OCI-M1 (cell line): ENCODE measurements around the gene PLK2.

Source experiments
- DNase-seq: peaks from one replicate; lab custom pipeline; 2025; lab: John Stamatoyannopoulos, UW

PLK2 gene

GRCh38 chr5:58477760-58478376 lies 18.0 kb upstream of the PLK2 start:
- DNase-seq: peak; percentile 54

- no peak for DNase-seq
Measured at GRCh38 chr5:58475404-58475803, 15.5 kb upstream of the PLK2 start.

- no peak for DNase-seq
Measured at GRCh38 chr5:58469896-58470295, 10.0 kb upstream of the PLK2 start.

- DNase-seq: peak; percentile 64
Measured at GRCh38 chr5:58466939-58467338, 7.1 kb upstream of the PLK2 start.

DNA sequence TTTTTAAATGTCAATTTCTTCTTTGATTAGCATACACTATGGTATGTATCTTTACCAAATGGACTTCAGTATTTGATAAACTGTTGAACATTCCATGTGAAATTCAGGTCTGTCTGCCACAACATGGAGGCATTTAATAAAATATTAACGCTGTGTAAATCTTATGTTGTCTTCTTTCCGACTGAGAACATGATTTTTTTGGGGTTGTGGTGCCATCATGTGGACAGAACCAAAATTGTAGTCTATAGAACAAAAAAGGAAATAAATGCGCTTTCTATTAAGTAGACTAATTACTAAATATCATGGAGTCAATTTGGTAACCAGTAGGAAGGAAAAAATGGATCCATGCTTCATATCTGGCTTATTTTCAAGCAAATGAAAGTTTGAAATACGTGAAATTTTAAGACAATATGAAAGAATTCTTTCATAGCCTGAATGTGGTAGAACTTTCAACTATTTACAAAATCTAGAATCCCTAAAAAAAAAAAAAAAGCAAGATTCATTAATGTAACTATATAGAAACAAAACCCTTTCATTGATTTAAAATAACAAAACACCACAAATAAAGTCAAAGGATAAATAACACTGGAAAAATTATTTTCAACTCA lies 2.8 kb upstream of the PLK2 start:
- DNase-seq: peak; percentile 69

DNA sequence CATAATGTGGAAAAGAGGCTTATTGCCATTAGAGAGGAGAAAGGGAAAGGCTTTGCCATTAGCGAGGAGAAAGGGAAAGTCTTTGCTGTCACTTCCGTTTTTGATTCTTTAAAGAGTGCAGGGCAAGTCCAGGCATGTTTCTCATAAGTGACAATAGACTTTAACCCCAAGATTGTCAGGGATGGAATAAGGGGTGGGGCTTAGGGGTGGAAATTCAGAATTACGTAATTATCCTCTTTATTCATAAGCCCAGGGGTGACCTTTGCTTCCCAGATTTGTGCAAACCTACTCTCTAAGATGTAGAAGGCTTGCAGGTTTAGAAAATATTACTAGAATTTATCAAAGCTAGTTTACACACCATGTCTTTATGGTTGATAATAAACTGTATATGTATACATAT lies 2.3 kb upstream of the PLK2 start:
- DNase-seq: peak; percentile 44

DNA sequence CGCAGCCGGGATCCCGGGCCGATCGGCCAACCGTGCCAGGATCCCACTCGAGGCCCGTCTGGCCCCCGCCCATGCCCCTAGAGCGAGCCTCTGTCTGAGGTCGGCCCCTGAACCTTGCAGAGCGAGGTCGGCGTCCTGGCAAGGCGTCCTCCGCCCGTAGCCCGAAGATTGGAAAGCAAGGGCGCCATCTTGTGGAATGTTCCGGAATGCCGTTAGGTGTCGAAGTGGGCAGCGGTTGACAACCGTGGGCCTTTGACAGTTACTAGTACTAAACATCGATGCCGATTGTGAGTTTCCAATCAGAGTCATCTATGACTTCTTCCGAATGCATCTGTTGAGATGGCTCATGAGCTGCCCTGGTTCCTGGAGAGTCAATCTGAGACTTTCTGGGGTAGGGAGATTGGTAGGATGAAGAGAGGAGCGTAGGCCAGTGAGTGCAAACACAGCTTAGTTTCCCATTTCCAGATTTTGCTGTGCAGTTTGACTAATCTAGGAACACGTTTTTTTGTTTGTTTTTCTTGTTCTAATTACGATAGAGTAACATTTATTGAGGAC lies 923 bp upstream of the PLK2 start:
- DNase-seq: peak; percentile 95

DNA sequence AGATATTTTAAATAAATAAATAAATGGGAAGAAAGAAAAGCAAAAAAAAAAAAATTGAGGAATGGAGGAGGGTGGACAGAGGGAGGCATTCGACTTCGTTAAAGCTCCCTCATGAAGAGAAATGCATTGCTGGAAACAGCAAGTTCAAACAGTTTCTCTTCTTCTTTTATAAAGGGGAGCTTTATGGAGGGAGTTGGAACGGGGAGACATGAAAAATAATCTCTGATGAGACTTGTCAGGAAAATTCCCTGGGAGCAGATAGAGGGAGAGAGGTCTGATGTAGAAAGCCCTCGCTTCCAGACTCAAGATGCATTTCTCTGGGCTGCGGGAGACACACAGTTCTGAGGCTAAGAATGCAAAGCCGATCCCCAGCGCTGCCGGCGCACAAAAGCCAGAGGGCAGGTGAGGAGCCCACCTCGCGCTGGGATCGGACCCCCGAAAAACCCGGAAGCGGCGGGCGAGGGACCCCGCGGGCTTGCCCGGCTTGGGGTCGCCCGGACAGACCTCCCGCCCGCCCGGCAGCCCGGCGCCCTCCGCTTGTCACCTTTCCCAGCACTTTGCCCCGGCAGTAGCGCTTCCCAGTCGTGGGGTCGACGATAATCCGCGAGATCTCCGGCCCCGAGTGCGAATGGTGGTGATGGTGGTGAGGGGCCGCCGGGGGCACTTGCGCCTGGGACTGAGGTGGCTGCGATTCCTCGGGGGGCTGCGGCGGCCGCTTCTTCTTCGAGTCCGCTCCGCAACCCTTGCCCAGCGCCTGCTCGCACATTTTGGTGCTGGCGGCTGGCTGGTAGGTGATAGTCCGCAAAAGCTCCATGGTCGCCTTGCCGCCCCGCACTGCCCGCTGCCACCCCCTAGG lies 512 bp downstream of the PLK2 start:
- DNase-seq: peak; percentile 30

GRCh38 chr5:58458743-58459145 lies 1.1 kb downstream of the PLK2 start:
- no peak for DNase-seq

GRCh38 chr5:58458141-58458742 lies 1.6 kb downstream of the PLK2 start:
- peak; percentile 5 for DNase-seq

DNA sequence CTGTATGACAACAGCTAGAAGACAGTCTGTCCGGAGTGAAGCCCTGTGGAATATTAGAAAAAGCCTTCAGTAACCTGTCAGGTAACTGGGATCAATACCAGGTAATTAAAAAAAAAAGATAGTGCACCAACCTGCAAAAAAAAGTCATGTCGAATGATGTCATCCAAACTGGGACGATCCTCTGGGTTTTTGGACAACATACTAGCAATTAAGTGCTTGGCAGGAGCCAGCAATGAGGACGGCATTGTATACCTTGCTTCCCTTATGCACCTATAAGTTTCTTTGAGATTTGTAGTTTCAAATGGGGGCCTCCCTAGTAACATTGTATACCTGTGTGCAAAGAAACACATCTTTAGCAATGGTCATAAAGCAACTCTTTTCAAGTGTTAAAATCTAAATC lies 2.8 kb downstream of the PLK2 start:
- no peak for DNase-seq

DNA sequence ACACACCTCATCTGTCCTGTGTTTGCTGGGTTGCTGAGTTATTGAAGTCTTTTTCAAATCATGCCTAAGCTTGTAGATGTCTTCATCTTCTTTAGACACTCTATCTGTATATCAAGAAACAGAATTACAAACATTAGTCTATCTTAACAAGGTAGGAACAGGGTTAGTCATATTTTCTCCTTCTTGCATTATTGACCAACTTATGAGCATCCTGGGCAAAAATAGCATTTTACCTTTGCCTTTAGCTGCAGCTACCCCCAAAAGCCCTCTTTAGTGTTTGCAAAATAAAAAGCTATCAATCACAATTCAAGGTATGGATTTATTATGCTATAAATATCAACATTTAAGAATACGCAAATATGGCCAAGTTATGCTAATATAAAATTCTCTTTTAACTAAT lies 3.4 kb downstream of the PLK2 start:
- no peak for DNase-seq

- DNase-seq: no peak
Measured at GRCh38 chr5:58456026-58456425, 3.9 kb downstream of the PLK2 start.

DNA sequence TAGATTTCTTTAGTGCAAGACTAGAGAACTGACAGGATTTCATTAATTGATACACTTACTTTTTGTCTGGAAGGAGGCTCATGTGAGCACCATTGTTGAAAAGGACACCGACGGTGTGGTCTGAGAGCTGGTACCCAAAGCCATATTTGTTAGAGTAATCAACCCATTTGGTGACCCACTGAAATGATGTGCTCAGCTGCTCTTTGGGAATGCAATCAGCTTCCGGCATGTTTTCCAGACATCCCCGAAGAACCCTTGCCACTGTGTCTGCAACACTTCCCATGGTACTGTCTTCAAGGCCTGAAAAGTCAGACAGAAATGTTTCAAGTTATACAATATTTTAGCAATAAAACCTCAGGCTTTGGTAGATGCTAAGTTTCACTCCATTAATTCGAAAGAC lies 4.4 kb downstream of the PLK2 start:
- no peak for DNase-seq

DNA sequence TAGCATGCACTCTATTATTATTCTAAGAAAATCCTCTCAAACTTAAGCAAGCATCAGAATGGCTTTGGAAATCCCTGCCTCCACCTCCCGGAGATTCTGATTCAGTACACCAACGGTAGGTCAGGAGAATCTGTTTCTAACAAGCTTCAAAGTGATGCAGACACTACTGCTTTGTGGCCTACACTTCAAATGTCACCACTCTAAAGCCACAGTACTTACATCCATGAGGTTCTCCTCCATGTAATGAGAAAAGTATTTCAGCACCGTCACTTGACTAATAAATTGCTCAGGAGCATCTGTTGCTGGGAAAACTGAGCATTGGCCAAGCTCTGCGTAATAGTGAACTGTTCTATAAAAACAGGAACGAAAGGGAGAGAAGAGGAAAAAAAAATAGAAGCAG lies 4.8 kb downstream of the PLK2 start:
- DNase-seq: no peak

GRCh38 chr5:58454025-58454424 lies 5.9 kb downstream of the PLK2 start:
- DNase-seq: no peak

DNA sequence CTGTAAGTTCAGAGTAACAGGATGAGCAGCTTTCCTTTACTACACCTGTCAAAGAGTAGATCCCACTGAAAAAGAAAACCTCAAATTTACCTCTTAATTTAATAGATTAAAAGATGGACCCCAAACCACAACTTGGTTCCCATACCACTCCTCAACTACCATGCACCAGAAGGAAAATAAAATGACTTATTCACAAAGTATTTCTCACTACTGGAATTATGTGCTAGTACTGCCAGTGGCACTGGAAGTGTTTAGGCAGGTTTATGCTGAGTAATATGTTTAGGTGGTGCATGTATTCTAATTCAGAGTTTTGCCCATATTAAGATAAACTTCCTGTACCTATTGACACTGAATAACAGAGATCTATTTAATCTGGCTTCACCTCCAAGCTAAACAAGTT lies 6.6 kb downstream of the PLK2 start:
- no peak for DNase-seq

GRCh38 chr5:58452566-58453258 lies 7.2 kb downstream of the PLK2 start:
- no peak for DNase-seq

DNA sequence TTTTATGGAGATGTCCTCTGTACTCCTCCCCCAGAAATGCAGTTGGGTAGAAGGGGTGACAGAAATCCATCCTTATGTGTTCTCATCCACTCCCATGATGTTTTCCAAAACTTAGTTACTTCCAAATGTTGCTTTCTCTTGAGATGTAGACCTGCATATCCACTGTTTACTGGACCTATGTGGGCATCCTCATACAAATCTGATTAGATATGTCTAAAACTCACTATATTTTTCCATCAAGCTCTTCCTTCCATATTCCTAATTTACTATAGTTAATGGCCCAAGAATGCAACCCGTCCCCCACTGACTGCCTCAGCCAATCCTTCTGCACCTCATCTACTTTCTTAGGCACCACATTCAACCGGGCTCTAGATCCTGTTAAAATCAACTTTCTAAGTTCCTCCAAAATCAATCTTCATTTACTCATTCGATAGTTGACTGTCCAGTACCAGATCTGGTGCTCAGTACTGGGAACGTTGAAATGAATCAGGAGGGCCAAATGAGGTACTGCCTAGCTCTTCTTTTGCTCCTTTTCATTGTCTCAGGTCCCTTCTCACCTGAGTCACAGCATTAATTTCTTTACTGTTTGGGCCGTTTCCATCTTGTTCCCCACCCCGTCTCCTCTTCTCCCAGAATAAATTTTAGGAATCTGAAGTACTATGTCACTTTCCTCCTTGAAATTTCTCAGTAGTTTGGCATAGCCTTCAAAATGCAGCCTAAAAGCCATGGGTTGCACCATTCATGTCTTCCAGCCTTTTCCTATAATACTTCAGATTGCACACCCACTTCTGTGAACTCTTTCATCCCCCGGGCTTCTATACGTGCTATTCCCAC lies 7.9 kb downstream of the PLK2 start:
- no peak for DNase-seq

DNA sequence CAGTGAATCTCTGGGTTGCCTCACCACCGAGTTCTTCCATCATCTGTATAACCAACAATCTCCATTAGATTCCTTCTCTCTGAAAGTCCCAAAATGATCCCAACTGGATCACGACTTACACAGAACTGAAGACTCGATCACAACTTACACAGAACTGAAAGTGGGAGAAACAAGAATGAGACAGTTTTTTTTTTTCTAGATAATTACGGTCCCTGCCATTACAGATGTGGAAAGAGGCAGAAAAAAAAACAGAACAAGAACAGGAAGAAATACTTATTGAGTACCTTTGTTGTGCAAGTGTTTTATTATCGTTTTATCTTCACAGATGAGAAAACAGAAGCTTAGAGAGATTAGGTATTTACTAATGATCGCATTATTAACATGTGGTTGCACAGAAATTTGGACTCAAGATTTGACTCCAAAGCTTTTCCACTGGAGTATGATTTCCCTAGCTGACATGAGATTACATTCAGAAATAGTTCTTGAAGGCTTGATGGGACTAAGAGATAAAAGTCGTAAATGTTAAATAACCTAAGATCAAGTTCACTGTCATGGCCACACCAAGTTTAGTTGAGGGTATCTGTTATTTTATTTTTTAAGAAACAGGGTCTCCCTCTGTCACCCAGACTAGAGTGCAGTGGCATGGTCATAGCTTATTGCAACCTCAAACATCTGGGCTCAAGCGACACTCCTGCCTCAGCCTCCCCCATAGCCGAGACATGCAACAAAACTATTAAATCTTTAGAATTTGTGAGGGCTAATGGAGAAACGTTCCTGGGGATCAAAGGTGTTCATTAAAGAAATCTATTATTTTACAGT lies 8.9 kb downstream of the PLK2 start:
- DNase-seq: peak; percentile 5
